Adrenal gland (tissue), 19 donors: ENCODE results near the gene PALMD. TPM values are rescaled to one million over a fixed set of nuclear protein-coding genes. Genes with fewer than 3 reads are reported as not detected.

Experiments used
- DNase-seq, 7 donors: peaks; one replicate each; pipeline ENCODE4 v3.0.0-alpha.2; 2019 to 2020
- H3K27ac ChIP-seq, 5 donors: fragments of 200-600 bp; sonication (generic) in 4 of 5; 1 replicate in 3 of 5; 2 replicates in 2 of 5; pipeline versions ENCODE4 v1.5.1 to v1.8.0; 2016 to 2020; ENCODE audit warnings: mild to moderate bottlenecking in 1 of 5
- H3K27me3 ChIP-seq: fragments of 200-600 bp; 2 replicates; pipeline ENCODE4 v1.8.0; 2021
- H3K36me3 ChIP-seq, 2 donors: fragments of 200-600 bp; replicated peaks in 1 of 2; 1 replicate in 1 of 2; 2 replicates in 1 of 2; pipeline versions ENCODE4 v1.5.1 to v1.8.0; 2018 to 2022
- H3K4me1 ChIP-seq, 2 donors: fragments of 200-600 bp; replicated peaks in 1 of 2; 1 replicate in 1 of 2; 2 replicates in 1 of 2; pipeline versions ENCODE4 v1.5.1 to v1.8.0; 2018 to 2021
- H3K4me3 ChIP-seq, 4 donors: fragments of 200-600 bp; sonication (generic) in 3 of 4; one replicate each; pipeline ENCODE4 v1.5.1; 2016 to 2018
- H3K9me3 ChIP-seq, 3 donors: fragments of 200-600 bp; sonication (generic) in 1 of 3; replicated peaks in 1 of 3; 1 replicate in 2 of 3; 2 replicates in 1 of 3; pipeline versions ENCODE4 v1.5.1 to v1.8.0; 2016 to 2021
- POLR2A ChIP-seq, 2 donors: fragments of 450-650 bp; IDR thresholded peaks; one replicate each; pipeline ENCODE4 v1.6.1; 2017; ENCODE audit warnings: antibody characterized with exemption in 2 of 2, mild to moderate bottlenecking in 2 of 2, moderate library complexity in 1 of 2
- WGBS, 4 donors: extraction: QIAGEN DNeasy Blood & Tissue Kit in 2 of 4; methylation state at CpG; one replicate each; pipeline versions ENCODE4 v1.1.5 to v1.1.7; 2013 to 2017; 5-methylcytosine and 5-hydroxymethylcytosine counted together
- intact Hi-C, 2 donors: fragments of 100-400 bp; cut with DNase I; formaldehyde crosslinking; loops; one replicate each; pipeline versions ENCODE4 v1.14.1 to v1.15.0; 2022 to 2023
- long read RNA-seq, 10 donors: library from polyadenylated mRNA in 3 of 10; unstranded in 2 of 10; stranded (forward) in 1 of 10; transcript quantifications; one replicate each; pipeline ENCODE4 v2.0.0 and lab custom pipeline, GENCODE V29; 2021 to 2026
- polyA plus RNA-seq, 3 donors: library from polyadenylated mRNA; stranded (reverse); fragments of 200-250 nt in 2 of 3; fragments of 350-450 nt in 1 of 3; fragmentation: Illumina TruSeq in 1 of 3; extraction: RNeasy Lipid Tissue Mini Kit (QIAGEN cat#74804) in 1 of 3; gene quantifications; one replicate each; pipeline ENCODE4 v1.2.3, GENCODE V29; 2013 to 2014
- total RNA-seq, 9 donors: library from RNA; depleted of rRNA in 4 of 9; stranded (reverse); fragments of >200 nt in 4 of 9; fragments of 120-200 nt in 1 of 9; fragmentation: NEBNext Ultra II Directional in 1 of 9; extraction: Animal tissue kit (Norgen Biotek cat#: 25700) in 1 of 9; gene quantifications; one replicate each; pipeline versions ENCODE4 v1.1.0 to v1.2.4, GENCODE V29; 2013 to 2023
- TF ChIP-seq, protein P1 (sequence below), 6 experiments: fragments of 450-650 bp in 4 of 6; fragments of 200-600 bp in 2 of 6; sonication (generic) in 1 of 6; IDR thresholded peaks; 1 replicate in 5 of 6; 2 replicates in 1 of 6; pipeline versions ENCODE4 v1.5.1 to v1.8.0; 2016 to 2021; ENCODE audit warnings: antibody characterized with exemption in 6 of 6, mild to moderate bottlenecking in 2 of 6, moderate library complexity in 1 of 6
- donor health status: healthy with polysubstance abuse.
- donor health status: Bipolar disorder and iron deficiency.
- donor health status: DM: yes; HTN: yes; CAD: no.
- donor health status: DM: no; HTN: no; CAD: no.
- donor health status: DM: no; HTN: no; CAD: no.
- donor health status: DM: yes; HTN: yes; CAD: no.

Gene PALMD
- total RNA-seq (100 to 1,000 TPM in 2 of 9 donors, 10 to 100 TPM in 7; 35.8 to 112 (median 65.0) TPM), polyA plus RNA-seq (100 to 1,000 TPM in 1 of 3 donors, 10 to 100 TPM in 2; 53.6 to 189 (median 67.1) TPM)
- long read RNA-seq, donor 1, partial matches to known transcripts, result 10 of 12 reads
- long read RNA-seq, donor 1, other reads (novel, unspliced or antisense), result 0 of 12 reads
- long read RNA-seq, donor 2, partial matches to known transcripts, result 6 of 13 reads
- long read RNA-seq, donor 2, other reads (novel, unspliced or antisense), result 0 of 13 reads
- long read RNA-seq, donor 3, transcript PALMD-201 (8 exons, 2,510 nt), result major isoform, 5 of 7 reads
- long read RNA-seq, donor 3, partial matches to known transcripts, result 0 of 7 reads
- long read RNA-seq, donor 3, other reads (novel, unspliced or antisense), result 0 of 7 reads
- long read RNA-seq, donor 4, transcript PALMD-201 (8 exons, 2,510 nt), result major isoform, 23 of 69 reads
- long read RNA-seq, donor 4, partial matches to known transcripts, result 39 of 69 reads
- long read RNA-seq, donor 4, other reads (novel, unspliced or antisense), result 4 of 69 reads
- long read RNA-seq, donor 5, transcript PALMD-201 (8 exons, 2,510 nt), result major isoform, 154 of 168 reads
- long read RNA-seq, donor 5, partial matches to known transcripts, result 4 of 168 reads
- long read RNA-seq, donor 5, other reads (novel, unspliced or antisense), result 8 of 168 reads
- long read RNA-seq, donor 6, transcript PALMD-201 (8 exons, 2,510 nt), result major isoform, 9 of 36 reads
- long read RNA-seq, donor 6, partial matches to known transcripts, result 25 of 36 reads
- long read RNA-seq, donor 6, other reads (novel, unspliced or antisense), result 1 of 36 reads
- long read RNA-seq, donor 7, result 0 reads
- long read RNA-seq, donor 8, transcript PALMD-201 (8 exons, 2,510 nt), result major isoform, 8 of 10 reads
- long read RNA-seq, donor 8, partial matches to known transcripts, result 0 of 10 reads
- long read RNA-seq, donor 8, other reads (novel, unspliced or antisense), result 0 of 10 reads
- long read RNA-seq, donor 9, partial matches to known transcripts, result 5 of 10 reads
- long read RNA-seq, donor 9, other reads (novel, unspliced or antisense), result 0 of 10 reads
- long read RNA-seq, donor 10, partial matches to known transcripts, result 0 of 2 reads
- long read RNA-seq, donor 10, other reads (novel, unspliced or antisense), result 0 of 2 reads

DNA sequence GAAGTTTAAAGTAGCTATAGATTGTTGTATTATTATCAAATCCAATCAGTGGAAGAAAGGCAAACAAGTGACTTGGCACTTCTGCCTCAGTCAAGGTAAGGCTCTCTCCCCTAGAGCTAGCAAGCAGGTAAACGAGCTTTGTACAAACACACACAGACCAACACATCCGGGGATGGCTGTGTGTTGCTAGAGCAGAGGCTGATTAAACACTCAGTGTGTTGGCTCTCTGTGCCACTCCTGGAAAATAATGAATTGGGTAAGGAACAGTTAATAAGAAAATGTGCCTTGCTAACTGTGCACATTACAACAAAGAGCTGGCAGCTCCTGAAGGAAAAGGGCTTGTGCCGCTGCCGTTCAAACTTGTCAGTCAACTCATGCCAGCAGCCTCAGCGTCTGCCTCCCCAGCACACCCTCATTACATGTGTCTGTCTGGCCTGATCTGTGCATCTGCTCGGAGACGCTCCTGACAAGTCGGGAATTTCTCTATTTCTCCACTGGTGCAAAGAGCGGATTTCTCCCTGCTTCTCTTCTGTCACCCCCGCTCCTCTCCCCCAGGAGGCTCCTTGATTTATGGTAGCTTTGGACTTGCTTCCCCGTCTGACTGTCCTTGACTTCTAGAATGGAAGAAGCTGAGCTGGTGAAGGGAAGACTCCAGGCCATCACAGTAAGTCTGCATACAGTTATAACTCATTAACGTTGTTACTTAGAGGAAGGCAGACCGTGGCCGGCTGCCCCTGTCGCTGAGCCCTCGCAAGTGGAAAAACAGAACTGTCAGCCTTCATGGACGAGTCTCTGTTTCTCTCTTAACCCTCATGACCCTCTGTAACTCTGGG, at the start of gene PALMD:
TSS of gene PALMD (plus strand) at position 415 of the 833 bp plus-strand sequence. CDS start at position 620, 205 bp downstream.
- DNase-seq, result peak; percentile 51 to 85 (median 68)
- H3K4me3 ChIP-seq, result peak within 1 kb of the TSS in 3 of 4 donors; percentile 47 to 66 (median 53)
- H3K27ac ChIP-seq, result peak within 1 kb of the TSS; percentile 88 to 95 (median 90)
- TF ChIP-seq, protein P1, sequence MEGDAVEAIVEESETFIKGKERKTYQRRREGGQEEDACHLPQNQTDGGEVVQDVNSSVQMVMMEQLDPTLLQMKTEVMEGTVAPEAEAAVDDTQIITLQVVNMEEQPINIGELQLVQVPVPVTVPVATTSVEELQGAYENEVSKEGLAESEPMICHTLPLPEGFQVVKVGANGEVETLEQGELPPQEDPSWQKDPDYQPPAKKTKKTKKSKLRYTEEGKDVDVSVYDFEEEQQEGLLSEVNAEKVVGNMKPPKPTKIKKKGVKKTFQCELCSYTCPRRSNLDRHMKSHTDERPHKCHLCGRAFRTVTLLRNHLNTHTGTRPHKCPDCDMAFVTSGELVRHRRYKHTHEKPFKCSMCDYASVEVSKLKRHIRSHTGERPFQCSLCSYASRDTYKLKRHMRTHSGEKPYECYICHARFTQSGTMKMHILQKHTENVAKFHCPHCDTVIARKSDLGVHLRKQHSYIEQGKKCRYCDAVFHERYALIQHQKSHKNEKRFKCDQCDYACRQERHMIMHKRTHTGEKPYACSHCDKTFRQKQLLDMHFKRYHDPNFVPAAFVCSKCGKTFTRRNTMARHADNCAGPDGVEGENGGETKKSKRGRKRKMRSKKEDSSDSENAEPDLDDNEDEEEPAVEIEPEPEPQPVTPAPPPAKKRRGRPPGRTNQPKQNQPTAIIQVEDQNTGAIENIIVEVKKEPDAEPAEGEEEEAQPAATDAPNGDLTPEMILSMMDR (IDR thresholded peaks at IDR 0.05), result peak in 2 of 6 experiments; percentile 21 to 25
- peak in 1 of 2 donors; percentile 87 for TF ChIP-seq POLR2A (IDR thresholded peaks at IDR 0.05)
- no peaks in the 10 kb centered on the region for H3K9me3 ChIP-seq
- H3K27me3 ChIP-seq, result no peaks in the 10 kb centered on the region
- intact Hi-C loops, result no loop called here
- peaks cover 36 to 38% of the 10 kb centered on the region in 2 donors for H3K4me1 ChIP-seq
- WGBS, 4 donors, result 8 to 13% (median 8%) methylated on average over 17 of the region's 17 CpGs
- no peaks in the 10 kb centered on the region for H3K36me3 ChIP-seq

DNA sequence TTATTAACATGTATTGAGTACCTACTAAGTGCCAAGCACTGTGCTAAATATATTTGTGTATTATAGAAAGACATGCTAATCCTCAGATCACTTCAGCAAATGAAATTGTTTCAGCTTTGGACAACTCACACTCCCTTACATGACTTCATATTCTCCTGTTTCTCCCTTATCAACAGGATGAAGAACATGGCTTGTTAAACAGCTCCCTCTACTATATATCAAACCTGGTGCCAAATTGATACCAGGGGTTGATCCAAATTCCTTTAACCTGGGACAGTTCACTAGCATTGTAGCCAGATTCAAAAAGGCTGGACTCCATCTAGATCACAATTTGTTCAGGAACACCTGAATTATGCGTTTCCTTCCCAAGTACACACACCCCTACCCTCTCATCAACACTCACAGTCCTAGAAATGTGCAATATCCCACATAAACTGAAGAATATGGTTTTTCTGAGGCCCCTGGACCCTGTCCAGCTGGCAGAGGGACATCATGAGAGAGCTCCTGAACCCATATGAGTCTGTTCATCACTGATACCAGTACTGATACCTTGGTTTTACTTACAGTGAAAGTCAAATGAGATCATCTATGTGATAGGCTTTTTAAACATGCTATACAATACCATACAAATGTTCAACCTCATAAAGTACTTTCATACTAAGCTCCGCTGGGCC, 47.0 kb upstream of the PALMD start:
- Histone ChIP-seq H3K4me1 (peaks cover 8 to 28% of the 10 kb centered on the region in 2 donors), H3K27me3 (no peaks in the 10 kb centered on the region), H3K9me3 (no peaks in the 10 kb centered on the region), H3K36me3 (no peaks in the 10 kb centered on the region), H3K27ac (peak overlapping the region; percentile 1 to 82 (median 41)), H3K4me3 (no peak overlapping the region)
- WGBS, 4 donors, result 89 to 92% (median 90%) methylated on average over 2 of the region's 2 CpGs
- intact Hi-C loops, result no loop called here
- no peak for TF ChIP-seq POLR2A (IDR thresholded peaks at IDR 0.05)
- TF ChIP-seq, protein P1 (IDR thresholded peaks at IDR 0.05), result no peak
- no peak for DNase-seq

DNA sequence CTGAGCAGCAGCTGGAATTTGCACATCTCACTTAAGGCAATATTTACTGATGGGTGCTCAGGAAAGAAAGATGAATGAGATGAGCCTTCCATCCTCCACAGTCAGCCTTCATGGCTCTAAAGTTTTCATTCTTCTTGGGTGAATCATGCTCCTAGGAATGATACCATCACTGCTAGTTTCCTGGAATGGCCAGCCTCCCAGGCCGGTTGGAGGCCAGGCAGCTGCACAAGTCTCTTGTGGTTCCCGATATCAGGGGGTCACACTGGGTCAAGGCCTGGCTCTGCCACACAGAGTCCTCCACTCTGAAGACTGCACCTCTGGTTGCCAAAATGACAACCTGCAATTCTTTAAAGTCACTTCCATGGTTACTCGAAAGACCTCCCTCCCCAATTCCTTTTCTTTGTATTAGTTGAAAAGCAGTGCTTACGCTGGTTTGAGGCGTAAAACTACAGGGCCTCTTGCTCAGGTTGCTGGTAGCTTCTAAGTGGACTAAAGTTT, 46.2 kb upstream of the PALMD start:
- peak; percentile 77 to 98 (median 95) for DNase-seq
- no peaks in the 10 kb centered on the region for H3K9me3 ChIP-seq
- H3K4me1 ChIP-seq, result peaks cover 8 to 28% of the 10 kb centered on the region in 2 donors
- H3K36me3 ChIP-seq, result no peaks in the 10 kb centered on the region
- 45 to 51% (median 47%) methylated on average over 5 of the region's 5 CpGs for WGBS, 4 donors
- peak overlapping the region in 4 of 5 donors; percentile 60 to 88 (median 75) for H3K27ac ChIP-seq
- TF ChIP-seq POLR2A (IDR thresholded peaks at IDR 0.05), result peak in 1 of 2 donors; percentile 34
- TF ChIP-seq, protein P1 (IDR thresholded peaks at IDR 0.05), result no peak
- no peak overlapping the region for H3K4me3 ChIP-seq
- intact Hi-C loops, result no loop called here
- no peaks in the 10 kb centered on the region for H3K27me3 ChIP-seq
